Measurements from ENCODE around the gene SSBP4. TPM values are rescaled to one million over a fixed set of nuclear protein-coding genes. Genes with fewer than 3 reads are reported as not detected.

The SSBP4 gene
- total RNA-seq, 4 donors from 2014 or later: 67.4 to 172 (median 84.2) TPM

DNA sequence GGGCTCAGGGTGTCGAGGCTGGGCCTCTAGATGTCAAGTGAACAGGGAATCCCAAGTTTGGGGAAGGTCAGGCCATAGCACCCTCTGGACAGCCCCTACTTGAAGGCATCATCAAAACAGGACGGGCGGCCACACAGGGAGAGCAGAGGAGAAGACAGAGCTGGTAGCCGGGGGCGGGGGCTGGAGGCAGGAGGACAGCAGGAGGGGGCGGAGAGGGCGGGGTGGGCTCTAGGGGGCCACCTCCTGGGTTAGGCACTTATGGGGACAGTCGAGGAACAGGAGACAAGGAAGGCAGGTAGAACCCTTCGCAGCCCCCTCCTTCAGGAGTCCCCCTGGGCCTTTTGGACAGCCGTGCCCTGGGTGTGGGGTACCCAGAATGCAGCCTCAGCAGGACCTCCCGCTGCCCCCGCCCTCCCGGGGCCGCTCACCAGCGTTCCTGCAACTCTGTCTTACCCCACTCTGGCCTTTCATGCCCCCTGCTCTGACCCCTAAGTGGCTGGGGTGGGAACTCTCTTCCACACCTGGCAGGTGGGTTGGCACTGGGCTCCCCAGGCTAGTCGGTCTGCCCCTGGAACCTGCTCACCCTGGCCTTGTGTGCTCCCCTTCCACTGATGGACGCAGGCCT lies 5.8 kb downstream of the SSBP4 start:
- Histone ChIP-seq H3K36me3 (peaks cover 0 to 14% (median 0%) of the 10 kb centered on the region in 3 donors), H3K27ac (peak overlapping the region in 3 of 4 donors; percentile 56 to 76 (median 60)), H3K4me1 (peaks cover 0 to 97% (median 57%) of the 10 kb centered on the region in 4 donors), H3K4me3 (no peak overlapping the region), H3K9me3 (no peaks in the 10 kb centered on the region), H3K27me3 (no peaks in the 10 kb centered on the region)
- 78 to 81% methylated on average over 16 to 17 of the region's 17 CpGs for WGBS, 2 donors
- TF ChIP-seq POLR2A (IDR thresholded peaks at IDR 0.05) (no peak), EP300 (IDR thresholded peaks at IDR 0.05) (no peak)
- TF ChIP-seq, protein P1, sequence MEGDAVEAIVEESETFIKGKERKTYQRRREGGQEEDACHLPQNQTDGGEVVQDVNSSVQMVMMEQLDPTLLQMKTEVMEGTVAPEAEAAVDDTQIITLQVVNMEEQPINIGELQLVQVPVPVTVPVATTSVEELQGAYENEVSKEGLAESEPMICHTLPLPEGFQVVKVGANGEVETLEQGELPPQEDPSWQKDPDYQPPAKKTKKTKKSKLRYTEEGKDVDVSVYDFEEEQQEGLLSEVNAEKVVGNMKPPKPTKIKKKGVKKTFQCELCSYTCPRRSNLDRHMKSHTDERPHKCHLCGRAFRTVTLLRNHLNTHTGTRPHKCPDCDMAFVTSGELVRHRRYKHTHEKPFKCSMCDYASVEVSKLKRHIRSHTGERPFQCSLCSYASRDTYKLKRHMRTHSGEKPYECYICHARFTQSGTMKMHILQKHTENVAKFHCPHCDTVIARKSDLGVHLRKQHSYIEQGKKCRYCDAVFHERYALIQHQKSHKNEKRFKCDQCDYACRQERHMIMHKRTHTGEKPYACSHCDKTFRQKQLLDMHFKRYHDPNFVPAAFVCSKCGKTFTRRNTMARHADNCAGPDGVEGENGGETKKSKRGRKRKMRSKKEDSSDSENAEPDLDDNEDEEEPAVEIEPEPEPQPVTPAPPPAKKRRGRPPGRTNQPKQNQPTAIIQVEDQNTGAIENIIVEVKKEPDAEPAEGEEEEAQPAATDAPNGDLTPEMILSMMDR (IDR thresholded peaks at IDR 0.05): no peak
- no peak for DNase-seq (ENCODE audit: low spot score in 2 of 2)

DNA sequence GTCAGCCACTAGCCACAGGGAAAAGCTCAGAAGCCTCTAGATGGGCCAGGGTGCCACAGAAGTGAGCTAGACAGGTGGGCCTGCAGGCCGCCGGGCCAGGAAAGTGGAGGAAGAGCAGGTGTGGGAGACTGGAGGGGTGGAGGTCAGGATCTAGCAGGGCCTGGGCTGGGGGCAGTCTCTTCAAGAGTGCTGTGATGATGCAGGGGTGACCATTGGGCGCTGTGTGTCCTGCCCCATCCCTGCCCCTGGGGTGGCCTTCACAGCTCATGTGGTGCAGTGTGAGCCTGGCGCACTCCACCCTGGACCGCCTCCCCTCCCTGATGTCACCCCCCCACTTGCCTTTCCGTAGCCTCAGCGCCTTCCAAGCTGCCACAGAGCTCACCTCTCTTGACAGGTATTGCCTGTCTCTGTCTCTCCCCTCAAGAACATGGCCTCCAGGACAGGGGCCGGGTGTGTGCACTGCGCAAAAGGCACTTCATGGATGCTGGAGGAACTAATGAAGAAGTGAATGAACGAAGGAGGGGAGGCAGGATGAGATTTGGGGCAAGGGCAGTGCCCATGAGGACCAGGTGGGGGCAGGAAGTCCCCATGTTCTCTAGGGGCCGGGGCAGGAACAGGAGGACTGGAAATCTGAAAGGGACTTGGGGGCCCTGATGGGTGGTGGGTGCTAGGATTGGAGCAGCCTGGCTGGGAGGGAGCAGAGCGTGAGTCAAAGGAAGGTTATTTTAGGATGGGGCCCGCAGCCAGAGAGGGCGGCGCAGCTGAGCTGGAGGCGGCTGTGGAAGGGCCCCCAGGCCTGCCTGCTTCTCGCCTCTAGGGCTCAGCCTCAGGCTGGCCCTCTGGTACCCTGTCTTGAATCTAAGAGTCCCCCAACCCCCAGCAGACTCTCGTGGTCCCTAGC lies 6.6 kb downstream of the SSBP4 start:
- H3K9me3 ChIP-seq: no peaks in the 10 kb centered on the region
- no peak for TF ChIP-seq POLR2A (IDR thresholded peaks at IDR 0.05)
- no peak for TF ChIP-seq EP300 (IDR thresholded peaks at IDR 0.05)
- TF ChIP-seq, protein P1 (IDR thresholded peaks at IDR 0.05): peak in 2 of 5 experiments; percentile 8 to 27
- H3K27me3 ChIP-seq: no peaks in the 10 kb centered on the region
- peak overlapping the region in 3 of 4 donors; percentile 56 to 76 (median 60) for H3K27ac ChIP-seq
- DNase-seq (ENCODE audit: low spot score in 2 of 2): no peak
- peaks cover 0 to 93% (median 53%) of the 10 kb centered on the region in 4 donors for H3K4me1 ChIP-seq
- H3K4me3 ChIP-seq: no peak overlapping the region
- H3K36me3 ChIP-seq: peaks cover 0 to 16% (median 0%) of the 10 kb centered on the region in 3 donors
- 56 to 60% methylated on average over 17 of the region's 18 CpGs for WGBS, 2 donors

DNA sequence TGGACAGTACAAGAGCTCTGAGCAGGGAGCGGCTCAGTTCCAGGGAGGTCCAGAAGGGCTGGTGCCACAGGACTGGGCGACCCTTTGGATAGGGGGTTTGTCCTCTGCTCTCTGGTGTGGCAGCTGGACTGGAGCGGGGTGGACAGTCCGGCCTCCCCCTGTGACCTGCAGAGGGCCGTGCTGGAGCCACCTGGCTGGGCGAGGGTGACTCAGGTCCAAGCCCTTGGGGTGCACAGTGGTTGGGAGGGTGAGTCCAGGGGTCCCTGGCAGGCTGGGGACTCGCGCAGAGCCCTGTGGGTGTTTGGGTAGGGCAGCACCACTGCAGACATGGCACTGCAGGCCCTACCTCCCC lies 7.2 kb downstream of the SSBP4 start:
- peaks cover 0 to 23% (median 0%) of the 10 kb centered on the region in 3 donors for H3K36me3 ChIP-seq
- no peak for DNase-seq (ENCODE audit: low spot score in 2 of 2)
- no peaks in the 10 kb centered on the region for H3K27me3 ChIP-seq
- 79 to 81% methylated on average over 6 to 8 of the region's 8 CpGs for WGBS, 2 donors
- H3K4me1 ChIP-seq: peaks cover 0 to 87% (median 51%) of the 10 kb centered on the region in 4 donors
- no peak overlapping the region for H3K4me3 ChIP-seq
- H3K9me3 ChIP-seq: no peaks in the 10 kb centered on the region
- no peak for TF ChIP-seq POLR2A (IDR thresholded peaks at IDR 0.05)
- TF ChIP-seq, protein P1 (IDR thresholded peaks at IDR 0.05): no peak
- TF ChIP-seq EP300 (IDR thresholded peaks at IDR 0.05): no peak
- peak overlapping the region in 3 of 4 donors; percentile 56 to 76 (median 60) for H3K27ac ChIP-seq

DNA sequence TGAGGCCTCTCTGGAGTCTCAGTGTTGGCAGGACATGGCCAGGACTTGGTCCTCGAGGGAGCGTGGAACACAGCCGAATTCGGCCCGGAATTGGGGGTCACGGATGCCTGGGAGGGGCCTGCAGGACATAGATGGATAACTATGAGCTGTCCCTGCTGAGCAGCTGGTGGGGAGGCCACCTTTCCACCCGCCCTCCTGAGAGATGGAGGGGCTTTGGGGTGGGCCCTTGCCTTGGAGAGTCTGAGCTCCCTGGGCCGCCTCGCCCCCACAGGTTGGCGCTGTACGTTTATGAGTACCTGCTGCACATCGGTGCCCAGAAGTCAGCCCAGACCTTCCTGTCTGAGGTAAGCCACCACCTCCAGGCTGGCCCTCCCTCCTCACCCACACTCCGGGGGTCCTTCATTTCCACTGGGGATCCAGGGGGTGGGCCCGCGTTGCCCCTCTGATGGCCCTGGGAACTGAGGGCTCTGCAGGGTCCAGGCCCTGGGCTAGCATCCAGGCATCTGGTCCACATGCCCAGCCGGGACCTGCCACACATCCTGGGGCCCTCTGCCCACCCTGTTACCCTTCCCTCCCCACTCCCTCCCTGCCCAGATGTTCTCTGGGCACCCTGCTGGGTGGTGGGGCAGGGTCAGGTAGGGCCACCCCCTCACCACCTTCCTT lies 8.0 kb downstream of the SSBP4 start:
- peaks cover 0 to 29% (median 0%) of the 10 kb centered on the region in 3 donors for H3K36me3 ChIP-seq
- peak overlapping the region in 2 of 4 donors; percentile 16 to 95 for H3K27ac ChIP-seq
- DNase-seq (ENCODE audit: low spot score in 2 of 2): no peak
- H3K4me3 ChIP-seq: no peak overlapping the region
- 84 to 85% methylated on average over 10 of the region's 16 CpGs for WGBS, 2 donors
- H3K27me3 ChIP-seq: no peaks in the 10 kb centered on the region
- H3K9me3 ChIP-seq: no peaks in the 10 kb centered on the region
- TF ChIP-seq, protein P1 (IDR thresholded peaks at IDR 0.05): no peak
- TF ChIP-seq POLR2A (IDR thresholded peaks at IDR 0.05) (no peak), EP300 (IDR thresholded peaks at IDR 0.05) (no peak)
- H3K4me1 ChIP-seq: peaks cover 0 to 82% (median 50%) of the 10 kb centered on the region in 4 donors
